B cell (primary cell): ENCODE data around the gene RHCG. TPM values are rescaled to one million over a fixed set of nuclear protein-coding genes. Genes with fewer than 3 reads are reported as not detected.

ENCODE experiments used
- ATAC-seq: fragments of 200-7000 bp; cut with Tn5 transposase; one replicate; pipeline ENCODE4 v1.10.0; 2021; ENCODE audit warnings: low read depth, mild to moderate bottlenecking, moderate number of reproducible peaks, moderate library complexity
- CTCF ChIA-PET: fragments of 350-600 bp; sonication (Branson Sonifier 250); formaldehyde crosslinking; loops from one replicate; lab custom pipeline; 2021; ENCODE audit warnings: antibody characterized with exemption, inconsistent platforms; lab: Charles Lee
- POLR2A ChIA-PET: fragments of 350-600 bp; sonication (Branson Sonifier 250); formaldehyde crosslinking; loops from one replicate; lab custom pipeline; 2021; ENCODE audit warnings: antibody characterized with exemption; lab: Charles Lee
- DNase-seq: peaks from one replicate; pipeline ENCODE4 v3.0.0; 2013
- H2AFZ ChIP-seq: 2 replicates; pipeline ENCODE4 v1.6.1; 2012; ENCODE audit warnings: mild to moderate bottlenecking, low read depth, low read length; ENCODE audit not compliant: insufficient read depth, poor library complexity, severe bottlenecking
- H3K27ac ChIP-seq, 2 donors: 1 replicate in 1 of 2; 2 replicates in 1 of 2; pipeline ENCODE4 v1.5.1; 2012 to 2013; ENCODE audit warnings: low read length in 2 of 2, mild to moderate bottlenecking in 2 of 2, moderate library complexity in 1 of 2
- H3K27me3 ChIP-seq, 4 experiments: fragments of 200-600 bp in 1 of 4; sonication (generic) in 1 of 4; replicated peaks in 1 of 4; 1 replicate in 2 of 4; 2 replicates in 2 of 4; pipeline versions ENCODE4 v1.6.1 to v1.7.0; 2013 to 2016; ENCODE audit warnings: low read length in 3 of 4, mild to moderate bottlenecking in 2 of 4, mixed read lengths in 1 of 4, moderate library complexity in 1 of 4; ENCODE audit not compliant: insufficient read depth in 4 of 4, control insufficient read depth in 3 of 4; ENCODE audit errors: control extremely low read depth in 1 of 4
- H3K36me3 ChIP-seq, 2 experiments: replicated peaks in 1 of 2; 1 replicate in 1 of 2; 2 replicates in 1 of 2; pipeline versions ENCODE4 v1.6.1 to v1.7.1; 2013; ENCODE audit warnings: low read length in 1 of 2; ENCODE audit not compliant: insufficient read depth in 2 of 2, control insufficient read depth in 1 of 2; ENCODE audit errors: control extremely low read depth in 1 of 2, extremely low read depth in 1 of 2
- H3K4me1 ChIP-seq, 2 donors: fragments of 200-600 bp in 1 of 2; sonication (generic) in 1 of 2; 1 replicate in 1 of 2; 2 replicates in 1 of 2; pipeline versions ENCODE4 v1.5.1 to v1.6.1; 2013 to 2017; ENCODE audit warnings: low read length in 2 of 2; ENCODE audit not compliant: control insufficient read depth in 2 of 2, insufficient read depth in 2 of 2
- H3K4me2 ChIP-seq: replicated peaks from 2 replicates; pipeline ENCODE3; 2012; ENCODE audit warnings: mild to moderate bottlenecking, low read depth, low read length; ENCODE audit not compliant: poor library complexity, severe bottlenecking
- H3K4me3 ChIP-seq, 5 experiments: fragments of 200-600 bp in 1 of 5; sonication (generic) in 1 of 5; 1 replicate in 3 of 5; 2 replicates in 2 of 5; pipeline versions ENCODE4 v1.5.1 to v1.7.0; 2011 to 2016; ENCODE audit warnings: low read length in 4 of 5, mild to moderate bottlenecking in 4 of 5, low read depth in 2 of 5, control low read depth in 1 of 5, moderate library complexity in 1 of 5; ENCODE audit not compliant: insufficient read depth in 1 of 5; ENCODE audit errors: control extremely low read depth in 1 of 5, extremely low read depth in 1 of 5
- H3K79me2 ChIP-seq: fragments of 200-600 bp; sonication (generic); one replicate; pipeline ENCODE4 v1.6.0; 2016; ENCODE audit warnings: low read length; ENCODE audit not compliant: control insufficient read depth, insufficient read depth
- H3K9ac ChIP-seq: fragments of 200-600 bp; sonication (generic); 2 replicates; pipeline ENCODE4 v1.6.1; 2017; ENCODE audit warnings: mild to moderate bottlenecking, low read length, moderate library complexity
- H3K9me3 ChIP-seq, 3 donors: one replicate each; pipeline versions ENCODE4 v1.6.1 to v1.7.1; 2013; ENCODE audit warnings: low read length in 2 of 3; ENCODE audit not compliant: control insufficient read depth in 2 of 3, insufficient read depth in 1 of 3; ENCODE audit errors: control extremely low read depth in 1 of 3
- H4K20me1 ChIP-seq: 2 replicates; pipeline ENCODE4 v1.6.0; 2012; ENCODE audit warnings: mild to moderate bottlenecking, low read length; ENCODE audit not compliant: insufficient read depth, control insufficient read depth, poor library complexity, severe bottlenecking
- H3K27ac Mint-ChIP-seq: one replicate; pipeline ENCODE4 v1.8.0; 2021; ENCODE audit warnings: mixed read lengths
- H3K27me3 Mint-ChIP-seq: one replicate; pipeline ENCODE4 v1.8.0; 2021; ENCODE audit warnings: mixed read lengths
- H3K4me1 Mint-ChIP-seq: one replicate; pipeline ENCODE4 v1.8.0; 2021; ENCODE audit warnings: mixed read lengths
- H3K4me3 Mint-ChIP-seq: one replicate; pipeline ENCODE4 v1.8.0; 2021; ENCODE audit warnings: mixed read lengths
- H3K9me3 Mint-ChIP-seq: one replicate; pipeline ENCODE4 v1.8.0; 2022; ENCODE audit warnings: mixed read lengths; ENCODE audit not compliant: insufficient read depth
- EZH2 ChIP-seq: IDR thresholded peaks from 2 replicates; pipeline ENCODE4 v1.6.1; 2012; ENCODE audit warnings: borderline replicate concordance, low read depth, mild to moderate bottlenecking, moderate library complexity, low read length; ENCODE audit not compliant: insufficient read depth, poor library complexity, severe bottlenecking
- WGBS: methylation state at CpG from one replicate; pipeline ENCODE4 v1.1.5; 2013; ENCODE audit warnings: missing lambda C conversion rate; ENCODE audit not compliant: insufficient coverage; 5-methylcytosine and 5-hydroxymethylcytosine counted together
- intact Hi-C: fragments of 100-400 bp; cut with micrococcal nuclease; formaldehyde crosslinking; loops from one replicate; pipeline ENCODE4 v1.10.0; 2022
- polyA plus RNA-seq: library from polyadenylated mRNA; depleted of rRNA; stranded (reverse); fragments of >200 nt; gene quantifications from 2 replicates; pipeline ENCODE4 v1.2.3, GENCODE V29; 2012
- total RNA-seq, 2 donors: library from RNA; stranded (reverse); fragments of 120-200 nt in 1 of 2; gene quantifications; 1 replicate in 1 of 2; 2 replicates in 1 of 2; pipeline versions ENCODE4 v1.2.3 to v1.2.4, GENCODE V29; 2013 to 2022
- TF ChIP-seq, protein P1 (sequence below): fragments of 200-600 bp; IDR thresholded peaks from one replicate; pipeline ENCODE4 v1.8.0; 2022; ENCODE audit warnings: antibody characterized with exemption, mild to moderate bottlenecking

RHCG gene
- total and polyA plus RNA-seq, 2 donors (not counting 1 experiment from before 2014, with no cell fraction given) = not detected

DNA sequence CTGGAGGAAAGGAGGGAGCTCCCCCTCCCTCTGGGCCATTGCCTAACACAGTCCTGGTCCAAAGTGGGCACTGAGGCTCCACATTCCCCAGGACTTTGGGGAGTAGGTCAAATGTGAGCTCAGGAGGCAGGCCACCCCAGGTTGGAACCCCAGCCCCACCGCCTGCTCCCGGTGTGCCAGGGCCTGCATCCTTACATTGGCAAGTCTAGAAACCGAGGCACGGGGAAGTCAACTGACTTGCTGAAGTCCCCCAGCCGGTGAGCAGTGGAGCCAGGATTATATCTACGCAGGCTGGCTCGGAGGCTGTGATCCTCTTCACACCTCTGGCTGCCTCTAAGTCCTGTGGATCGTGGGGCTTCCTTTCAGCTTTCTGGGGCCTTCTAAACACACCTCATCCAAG lies 48.7 kb downstream of the RHCG start:
- peaks cover 9 to 15% of the 10 kb centered on the region in 2 donors for H3K4me1 ChIP-seq
- no peak overlapping the region for H3K4me3 ChIP-seq
- DNase-seq (no peak), ATAC-seq (no peak)
- Mint-ChIP-seq H3K27me3 (peaks cover 49% of the 10 kb centered on the region), H3K27ac (no peak overlapping the region), H3K4me1 (peaks cover 9% of the 10 kb centered on the region), H3K9me3 (no peaks in the 10 kb centered on the region), H3K4me3 (no peak overlapping the region)
- intact Hi-C loops = no loop called here
- H3K9me3 ChIP-seq = no peaks in the 10 kb centered on the region
- over 99% methylated on average over 7 of the region's 8 CpGs for WGBS
- TF ChIP-seq, protein P1, sequence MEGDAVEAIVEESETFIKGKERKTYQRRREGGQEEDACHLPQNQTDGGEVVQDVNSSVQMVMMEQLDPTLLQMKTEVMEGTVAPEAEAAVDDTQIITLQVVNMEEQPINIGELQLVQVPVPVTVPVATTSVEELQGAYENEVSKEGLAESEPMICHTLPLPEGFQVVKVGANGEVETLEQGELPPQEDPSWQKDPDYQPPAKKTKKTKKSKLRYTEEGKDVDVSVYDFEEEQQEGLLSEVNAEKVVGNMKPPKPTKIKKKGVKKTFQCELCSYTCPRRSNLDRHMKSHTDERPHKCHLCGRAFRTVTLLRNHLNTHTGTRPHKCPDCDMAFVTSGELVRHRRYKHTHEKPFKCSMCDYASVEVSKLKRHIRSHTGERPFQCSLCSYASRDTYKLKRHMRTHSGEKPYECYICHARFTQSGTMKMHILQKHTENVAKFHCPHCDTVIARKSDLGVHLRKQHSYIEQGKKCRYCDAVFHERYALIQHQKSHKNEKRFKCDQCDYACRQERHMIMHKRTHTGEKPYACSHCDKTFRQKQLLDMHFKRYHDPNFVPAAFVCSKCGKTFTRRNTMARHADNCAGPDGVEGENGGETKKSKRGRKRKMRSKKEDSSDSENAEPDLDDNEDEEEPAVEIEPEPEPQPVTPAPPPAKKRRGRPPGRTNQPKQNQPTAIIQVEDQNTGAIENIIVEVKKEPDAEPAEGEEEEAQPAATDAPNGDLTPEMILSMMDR = no peak
- no peak for TF ChIP-seq EZH2
- H3K36me3 ChIP-seq = no peaks in the 10 kb centered on the region
- no peak overlapping the region for H2AFZ ChIP-seq
- no peak overlapping the region for H3K4me2 ChIP-seq
- ChIA-PET POLR2A (no interaction called here), CTCF (no interaction called here)
- H3K27me3 ChIP-seq = peaks cover 0 to 49% (median 13%) of the 10 kb centered on the region in 4 experiments
- H3K79me2 ChIP-seq = no peaks in the 10 kb centered on the region
- H4K20me1 ChIP-seq = no peaks in the 10 kb centered on the region
- no peak overlapping the region for H3K9ac ChIP-seq
- H3K27ac ChIP-seq = no peak overlapping the region

DNA sequence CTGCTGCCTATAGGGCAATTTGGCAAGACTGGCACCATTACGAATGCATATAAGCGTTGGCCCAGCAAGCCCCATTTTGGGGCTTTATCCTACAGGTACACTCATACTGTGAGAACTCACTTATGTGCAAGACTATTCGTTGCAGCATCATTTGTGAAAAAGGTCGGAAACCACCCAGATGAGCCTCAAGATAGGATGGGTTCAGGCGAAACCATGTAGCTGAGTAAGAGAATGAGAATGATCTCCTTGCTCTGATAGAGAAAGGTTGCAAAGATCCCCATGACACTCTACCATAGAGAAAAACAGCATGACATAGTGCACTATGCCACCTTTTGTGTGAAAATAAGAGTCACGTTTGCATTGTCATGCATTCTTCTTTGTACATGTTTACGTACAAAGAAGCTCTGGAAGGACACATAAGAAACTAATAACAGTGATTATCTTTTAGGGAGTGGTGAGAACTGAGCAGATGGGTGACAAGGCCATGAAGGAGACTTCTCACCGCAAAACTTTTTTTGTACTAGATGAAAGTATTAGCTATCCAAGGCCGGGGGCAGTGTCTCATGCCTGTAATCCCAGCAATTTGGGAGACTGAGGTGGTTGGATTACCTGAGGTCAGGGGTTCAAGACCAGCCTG lies 50.0 kb downstream of the RHCG start:
- CTCF ChIA-PET = interaction anchor here (1.0 kb wide), 1 partner anchor 47 kb away, joined by 3 read pairs; no protein-coding TSS in a partner anchor

More for the DNA sequence above, 50.0 kb downstream of the RHCG start:
- Histone ChIP-seq H3K9me3 (peaks cover 0 to 6% (median 0%) of the 10 kb centered on the region in 3 donors), H4K20me1 (no peaks in the 10 kb centered on the region), H3K36me3 (no peaks in the 10 kb centered on the region), H3K79me2 (no peaks in the 10 kb centered on the region), H3K4me2 (no peak overlapping the region), H3K4me3 (no peak overlapping the region), H3K4me1 (peaks cover 22 to 27% of the 10 kb centered on the region in 2 donors), H2AFZ (no peak overlapping the region), H3K9ac (no peak overlapping the region), H3K27ac (no peak overlapping the region), H3K27me3 (peaks cover 0 to 47% (median 13%) of the 10 kb centered on the region in 4 experiments)
- 100% methylated on average over 4 of the region's 9 CpGs for WGBS
- TF ChIP-seq, protein P1 = no peak
- TF ChIP-seq EZH2 = no peak
- peaks cover 45% of the 10 kb centered on the region for H3K27me3 Mint-ChIP-seq
- no peak overlapping the region for H3K27ac Mint-ChIP-seq
- H3K4me1 Mint-ChIP-seq = peaks cover 22% of the 10 kb centered on the region
- ATAC-seq (no peak), DNase-seq (no peak)
- intact Hi-C loops = no loop called here
- no peak overlapping the region for H3K4me3 Mint-ChIP-seq
- peaks cover 2% of the 10 kb centered on the region for H3K9me3 Mint-ChIP-seq
- POLR2A ChIA-PET = no interaction called here
